KMS-11 (cell line): ENCODE measurements around the gene RGS7.

ENCODE experiments used
- H2AFZ ChIP-seq: fragments of 200-600 bp; sonication (generic); 2 replicates; pipeline ENCODE4 v1.6.1; 2016; ENCODE audit warnings: antibody characterized with exemption, mixed run types, low read depth
- H3K27ac ChIP-seq: fragments of 200-600 bp; sonication (generic); 2 replicates; pipeline ENCODE4 v1.6.1; 2016; ENCODE audit warnings: mild to moderate bottlenecking, mixed run types
- H3K27me3 ChIP-seq: fragments of 200-600 bp; sonication (generic); 2 replicates; pipeline ENCODE4 v1.6.1; 2017; ENCODE audit warnings: mild to moderate bottlenecking, low read depth, mixed run types, moderate library complexity; ENCODE audit not compliant: insufficient read depth
- H3K36me3 ChIP-seq: fragments of 200-600 bp; sonication (generic); 2 replicates; pipeline ENCODE4 v1.6.1; 2017; ENCODE audit warnings: mild to moderate bottlenecking, mixed run types; ENCODE audit not compliant: insufficient read depth
- H3K4me1 ChIP-seq: fragments of 200-600 bp; sonication (generic); 2 replicates; pipeline ENCODE4 v1.6.1; 2016; ENCODE audit warnings: mild to moderate bottlenecking, low read depth, mixed run types; ENCODE audit not compliant: poor library complexity, severe bottlenecking
- H3K4me2 ChIP-seq: fragments of 200-600 bp; sonication (generic); 2 replicates; pipeline ENCODE4 v1.7.0; 2016; ENCODE audit warnings: mild to moderate bottlenecking, mixed run types
- H3K4me3 ChIP-seq: fragments of 200-600 bp; sonication (generic); IDR thresholded peaks from 2 replicates; pipeline ENCODE4 v1.6.1; 2017; ENCODE audit warnings: low read depth, low read length, mixed read lengths; ENCODE audit not compliant: insufficient read depth
- H3K79me2 ChIP-seq: fragments of 200-600 bp; sonication (generic); 2 replicates; pipeline ENCODE4 v1.6.1; 2016; ENCODE audit warnings: low read depth, mixed run types; ENCODE audit not compliant: insufficient read depth
- H3K9ac ChIP-seq: fragments of 200-600 bp; sonication (generic); 2 replicates; pipeline ENCODE4 v1.6.1; 2016; ENCODE audit warnings: mild to moderate bottlenecking, mixed run types
- H4K20me1 ChIP-seq: fragments of 200-600 bp; sonication (generic); 2 replicates; pipeline ENCODE4 v1.6.1; 2016; ENCODE audit warnings: mild to moderate bottlenecking, mixed run types; ENCODE audit not compliant: insufficient read depth
- CTCF ChIP-seq: fragments of 200-600 bp; sonication (generic); conservative IDR thresholded peaks from 2 replicates; pipeline ENCODE4 v1.6.1; 2017; ENCODE audit warnings: low read depth, mild to moderate bottlenecking, antibody characterized with exemption, low read length, moderate library complexity, mixed read lengths

The RGS7 gene

GRCh38 chr1:241077386-241078147, 279.4 kb downstream of the RGS7 start:
- H3K4me2 ChIP-seq = no peak overlapping the region
- no peaks in the 10 kb centered on the region for H4K20me1 ChIP-seq
- H3K27ac ChIP-seq = no peak overlapping the region
- no peaks in the 10 kb centered on the region for H3K36me3 ChIP-seq
- no peak overlapping the region for H2AFZ ChIP-seq
- no peaks in the 10 kb centered on the region for H3K79me2 ChIP-seq
- no peak overlapping the region for H3K9ac ChIP-seq
- H3K27me3 ChIP-seq = no peaks in the 10 kb centered on the region
- H3K4me3 ChIP-seq = no peak overlapping the region
- H3K4me1 ChIP-seq = no peaks in the 10 kb centered on the region
- no peak for TF ChIP-seq CTCF

GRCh38 chr1:241074507-241074906, 282.5 kb downstream of the RGS7 start:
- no peaks in the 10 kb centered on the region for H3K4me1 ChIP-seq
- H3K79me2 ChIP-seq = no peaks in the 10 kb centered on the region
- no peak overlapping the region for H3K4me2 ChIP-seq
- no peak overlapping the region for H3K4me3 ChIP-seq
- no peak overlapping the region for H2AFZ ChIP-seq
- no peaks in the 10 kb centered on the region for H3K27me3 ChIP-seq
- TF ChIP-seq CTCF = no peak
- no peak overlapping the region for H3K27ac ChIP-seq
- H3K9ac ChIP-seq = no peak overlapping the region
- no peaks in the 10 kb centered on the region for H4K20me1 ChIP-seq
- H3K36me3 ChIP-seq = no peaks in the 10 kb centered on the region

GRCh38 chr1:241068359-241068758, 288.6 kb downstream of the RGS7 start:
- Histone ChIP-seq H3K4me3 (no peak overlapping the region), H3K79me2 (no peaks in the 10 kb centered on the region), H3K36me3 (no peaks in the 10 kb centered on the region), H4K20me1 (no peaks in the 10 kb centered on the region), H3K27ac (no peak overlapping the region), H3K27me3 (no peaks in the 10 kb centered on the region), H3K9ac (no peak overlapping the region), H2AFZ (no peak overlapping the region), H3K4me1 (no peaks in the 10 kb centered on the region), H3K4me2 (no peak overlapping the region)
- TF ChIP-seq CTCF = no peak

GRCh38 chr1:241063276-241063675, 293.7 kb downstream of the RGS7 start:
- no peaks in the 10 kb centered on the region for H3K79me2 ChIP-seq
- H3K27ac ChIP-seq = no peak overlapping the region
- no peak overlapping the region for H3K4me3 ChIP-seq
- no peaks in the 10 kb centered on the region for H4K20me1 ChIP-seq
- H3K9ac ChIP-seq = no peak overlapping the region
- H3K27me3 ChIP-seq = no peaks in the 10 kb centered on the region
- H2AFZ ChIP-seq = no peak overlapping the region
- no peaks in the 10 kb centered on the region for H3K36me3 ChIP-seq
- H3K4me2 ChIP-seq = no peak overlapping the region
- H3K4me1 ChIP-seq = no peaks in the 10 kb centered on the region
- TF ChIP-seq CTCF = no peak
